Measurements from ENCODE around the gene MT1G.
A peak's percentile ranks its signal among the peaks of the same experiment; 100 is the strongest.

Gene MT1G

DNA sequence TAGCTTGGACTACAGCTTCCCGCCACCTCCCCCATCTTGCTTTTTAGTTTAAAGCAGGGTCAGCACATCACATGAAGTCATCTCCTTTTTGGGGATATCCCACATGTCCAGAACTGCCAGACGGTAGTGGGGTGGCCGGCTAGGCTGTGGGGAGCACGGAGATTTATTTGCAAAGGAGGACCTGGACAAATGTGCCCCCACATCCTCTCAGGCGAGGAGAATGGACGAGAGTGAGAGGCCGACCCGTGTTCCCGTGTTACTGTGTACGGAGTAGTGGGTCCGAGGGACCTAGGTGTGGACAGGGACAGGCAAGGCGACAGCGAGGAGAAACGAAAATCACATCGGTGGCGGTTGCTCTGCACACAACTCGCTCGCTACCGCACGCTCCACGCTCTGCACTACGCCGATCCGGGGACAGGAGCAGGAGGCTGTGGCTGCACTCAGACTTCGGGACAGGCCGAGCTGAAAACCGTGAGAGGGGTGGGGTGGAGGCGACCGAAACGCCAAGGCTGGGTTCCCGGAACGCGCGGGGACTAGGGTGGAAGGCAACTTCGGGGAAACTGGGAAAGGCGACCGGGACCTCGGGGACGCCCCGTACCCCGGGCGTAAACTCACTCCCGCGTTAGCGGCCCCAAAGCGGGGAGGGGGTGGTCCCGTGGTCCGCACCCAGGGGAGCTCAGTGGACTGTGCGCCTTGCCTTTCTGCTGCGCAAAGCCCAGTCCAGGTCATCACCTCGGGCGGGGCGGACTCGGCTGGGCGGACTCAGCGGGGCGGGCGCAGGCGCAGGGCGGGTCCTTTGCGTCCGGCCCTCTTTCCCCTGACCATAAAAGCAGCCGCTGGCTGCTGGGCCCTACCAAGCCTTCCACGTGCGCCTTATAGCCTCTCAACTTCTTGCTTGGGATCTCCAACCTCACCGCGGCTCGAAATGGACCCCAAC is 29.8 kb downstream of the MT1G start, which contains the start of gene MT1A:
Gene MT1A (plus strand): TSS at position 853 of the 937 bp plus-strand sequence. CDS start 73 bp downstream, at position 926.
- no peak for TF ChIP-seq CTCF (IDR thresholded peaks at IDR 0.05; ENCODE audit: low read depth, low read length)
- peak within 1 kb of the TSS; percentile 47 for H3K4me3 ChIP-seq (ENCODE audit: low read depth, low read length)

DNA sequence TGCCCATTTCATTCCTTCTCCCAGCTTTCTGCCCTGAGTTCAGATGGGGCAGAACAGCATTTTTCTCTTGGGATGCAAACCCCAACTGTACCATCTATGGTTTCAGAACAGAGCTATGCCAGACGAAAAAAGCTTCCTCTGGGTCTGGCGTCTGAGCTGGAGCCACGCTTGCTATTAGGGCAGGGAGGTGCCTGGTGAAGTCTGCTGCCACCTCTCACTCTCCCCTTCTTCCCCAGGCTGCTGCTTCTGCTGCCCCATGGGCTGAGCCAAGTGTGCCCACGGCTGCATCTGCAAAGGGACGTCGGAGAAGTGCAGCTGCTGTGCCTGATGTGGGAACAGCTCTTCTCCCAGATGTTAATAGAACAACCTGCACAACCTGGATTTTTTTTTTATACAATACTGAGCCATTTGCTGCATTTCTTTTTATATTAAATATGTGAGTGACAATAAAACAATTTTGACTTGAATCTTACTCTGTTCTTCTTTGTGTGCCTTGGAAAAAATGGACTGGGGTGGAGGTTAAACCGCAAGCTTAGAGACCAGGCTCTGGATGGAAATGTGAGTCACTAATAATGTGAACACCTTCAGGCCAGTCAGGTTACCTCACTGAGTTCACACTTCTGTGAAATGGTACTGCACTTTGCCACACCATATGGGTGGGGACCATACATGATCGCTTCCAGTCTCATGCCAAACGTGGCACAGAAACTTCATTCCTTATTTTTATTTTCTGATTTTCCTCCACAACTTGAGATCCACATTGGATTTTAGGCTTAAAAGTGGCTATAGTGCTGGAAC is 31.1 kb downstream of the MT1G start:
- H3K4me3 ChIP-seq (ENCODE audit: low read depth, low read length) = no peak overlapping the region
- no peak for TF ChIP-seq CTCF (IDR thresholded peaks at IDR 0.05; ENCODE audit: low read depth, low read length)

- TF ChIP-seq CTCF (IDR thresholded peaks at IDR 0.05; ENCODE audit: low read depth, low read length) = no peak
- H3K4me3 ChIP-seq (ENCODE audit: low read depth, low read length) = no peak overlapping the region
Measured at GRCh38 chr16:56635441-56635967, 32.4 kb downstream of the MT1G start.

DNA sequence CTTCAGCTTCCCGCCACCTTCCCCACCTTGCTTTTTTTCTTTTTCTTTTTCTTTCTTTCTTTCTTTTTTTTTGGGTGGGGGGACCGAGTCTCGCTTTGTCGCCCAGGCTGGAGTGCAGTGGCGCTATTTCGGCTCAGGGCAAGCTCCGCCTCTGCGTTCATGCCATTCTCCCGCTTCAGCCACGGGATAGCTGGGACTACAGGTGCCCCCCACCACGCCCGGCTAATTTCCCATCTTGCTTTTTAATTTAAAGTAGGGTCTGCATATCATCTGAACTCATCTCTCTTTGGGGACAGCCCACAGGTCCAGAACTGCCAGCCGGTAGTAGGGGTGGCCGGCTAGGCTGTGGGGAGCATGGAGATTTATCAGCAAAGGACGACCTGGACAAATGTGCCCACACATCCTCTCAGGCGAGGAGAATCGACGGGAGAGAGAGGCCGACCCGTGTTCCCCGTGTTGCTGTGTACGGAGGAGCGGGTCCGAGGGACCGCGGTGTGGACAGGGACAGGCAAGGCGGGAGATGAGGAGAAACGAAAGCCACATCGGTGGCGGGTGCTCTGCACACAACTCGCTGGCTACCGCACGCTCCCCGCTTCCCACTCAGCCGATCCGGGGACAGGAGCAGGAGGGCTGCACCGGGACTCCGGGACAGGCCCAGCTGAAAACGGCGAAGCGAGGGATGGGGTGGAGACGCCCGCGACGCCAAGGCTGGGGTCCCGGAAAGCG is 33.0 kb downstream of the MT1G start:
- TF ChIP-seq CTCF (IDR thresholded peaks at IDR 0.05; ENCODE audit: low read depth, low read length) = no peak
- H3K4me3 ChIP-seq (ENCODE audit: low read depth, low read length) = no peak overlapping the region

GRCh38 chr16:56633535-56633934 is 34.3 kb downstream of the MT1G start:
- H3K4me3 ChIP-seq (ENCODE audit: low read depth, low read length) = no peak overlapping the region
- no peak for TF ChIP-seq CTCF (IDR thresholded peaks at IDR 0.05; ENCODE audit: low read depth, low read length)

DNA sequence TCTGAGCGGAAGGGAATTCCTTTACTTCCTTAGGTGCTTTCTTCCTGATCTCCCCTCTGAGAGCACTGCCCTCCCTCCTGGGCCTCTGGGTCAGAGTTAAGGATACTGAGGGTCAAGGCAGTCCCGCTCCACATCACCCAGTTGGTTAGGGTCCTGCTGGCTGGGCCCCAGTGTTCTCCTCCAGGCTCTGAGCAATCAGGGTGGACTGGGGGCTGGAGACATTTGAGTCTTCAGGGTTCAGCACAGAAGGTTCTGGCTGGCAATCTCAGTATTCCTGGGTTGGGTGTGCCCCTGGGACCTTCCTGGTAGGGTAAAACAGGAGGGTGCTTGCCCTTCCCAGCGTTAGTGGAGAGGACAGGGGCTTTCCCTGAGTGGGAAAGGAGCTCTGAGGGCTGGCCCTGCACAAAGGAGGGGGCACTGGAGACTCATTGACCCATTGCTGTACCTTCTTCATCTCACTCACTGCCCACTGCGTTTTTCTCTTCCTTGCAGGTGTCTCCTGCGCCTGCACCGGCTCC is 35.0 kb downstream of the MT1G start:
- no peak for TF ChIP-seq CTCF (IDR thresholded peaks at IDR 0.05; ENCODE audit: low read depth, low read length)
- H3K4me3 ChIP-seq (ENCODE audit: low read depth, low read length) = no peak overlapping the region
